Epithelial cell of esophagus (primary cell): Measurements from ENCODE around the gene R3HDM2.

Experiments used
- DNase-seq: peaks from one replicate; pipeline ENCODE4 v3.0.0; 2010; ENCODE audit warnings: low read depth
- H3K4me3 ChIP-seq: 2 replicates; pipeline ENCODE4 v1.5.1; 2011; ENCODE audit warnings: mild to moderate bottlenecking, low read length, control low read depth
- TF ChIP-seq, protein P1 (sequence below): IDR thresholded peaks from 2 replicates; pipeline ENCODE4 v1.5.1; 2011; ENCODE audit warnings: low read depth, mild to moderate bottlenecking, low read length, control low read depth, inconsistent platforms; ENCODE audit not compliant: insufficient read depth; ENCODE audit errors: missing control alignments

R3HDM2 gene

GRCh38 chr12:57458665-57459054 is 27.8 kb upstream of the R3HDM2 start:
- TF ChIP-seq, protein P1, sequence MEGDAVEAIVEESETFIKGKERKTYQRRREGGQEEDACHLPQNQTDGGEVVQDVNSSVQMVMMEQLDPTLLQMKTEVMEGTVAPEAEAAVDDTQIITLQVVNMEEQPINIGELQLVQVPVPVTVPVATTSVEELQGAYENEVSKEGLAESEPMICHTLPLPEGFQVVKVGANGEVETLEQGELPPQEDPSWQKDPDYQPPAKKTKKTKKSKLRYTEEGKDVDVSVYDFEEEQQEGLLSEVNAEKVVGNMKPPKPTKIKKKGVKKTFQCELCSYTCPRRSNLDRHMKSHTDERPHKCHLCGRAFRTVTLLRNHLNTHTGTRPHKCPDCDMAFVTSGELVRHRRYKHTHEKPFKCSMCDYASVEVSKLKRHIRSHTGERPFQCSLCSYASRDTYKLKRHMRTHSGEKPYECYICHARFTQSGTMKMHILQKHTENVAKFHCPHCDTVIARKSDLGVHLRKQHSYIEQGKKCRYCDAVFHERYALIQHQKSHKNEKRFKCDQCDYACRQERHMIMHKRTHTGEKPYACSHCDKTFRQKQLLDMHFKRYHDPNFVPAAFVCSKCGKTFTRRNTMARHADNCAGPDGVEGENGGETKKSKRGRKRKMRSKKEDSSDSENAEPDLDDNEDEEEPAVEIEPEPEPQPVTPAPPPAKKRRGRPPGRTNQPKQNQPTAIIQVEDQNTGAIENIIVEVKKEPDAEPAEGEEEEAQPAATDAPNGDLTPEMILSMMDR = no peak
- no peak for DNase-seq
- H3K4me3 ChIP-seq = peak overlapping the region; percentile 49

GRCh38 chr12:57456737-57457490 is 26.1 kb upstream of the R3HDM2 start:
- H3K4me3 ChIP-seq = no peak overlapping the region
- no peak for DNase-seq
- TF ChIP-seq, protein P1 = no peak

GRCh38 chr12:57456145-57456700 is 25.4 kb upstream of the R3HDM2 start:
- TF ChIP-seq, protein P1 = peak; percentile 73
- H3K4me3 ChIP-seq = no peak overlapping the region
- DNase-seq = peak; percentile 56

GRCh38 chr12:57455374-57456144 is 24.7 kb upstream of the R3HDM2 start:
- no peak for DNase-seq
- TF ChIP-seq, protein P1 = no peak
- H3K4me3 ChIP-seq = no peak overlapping the region

DNA sequence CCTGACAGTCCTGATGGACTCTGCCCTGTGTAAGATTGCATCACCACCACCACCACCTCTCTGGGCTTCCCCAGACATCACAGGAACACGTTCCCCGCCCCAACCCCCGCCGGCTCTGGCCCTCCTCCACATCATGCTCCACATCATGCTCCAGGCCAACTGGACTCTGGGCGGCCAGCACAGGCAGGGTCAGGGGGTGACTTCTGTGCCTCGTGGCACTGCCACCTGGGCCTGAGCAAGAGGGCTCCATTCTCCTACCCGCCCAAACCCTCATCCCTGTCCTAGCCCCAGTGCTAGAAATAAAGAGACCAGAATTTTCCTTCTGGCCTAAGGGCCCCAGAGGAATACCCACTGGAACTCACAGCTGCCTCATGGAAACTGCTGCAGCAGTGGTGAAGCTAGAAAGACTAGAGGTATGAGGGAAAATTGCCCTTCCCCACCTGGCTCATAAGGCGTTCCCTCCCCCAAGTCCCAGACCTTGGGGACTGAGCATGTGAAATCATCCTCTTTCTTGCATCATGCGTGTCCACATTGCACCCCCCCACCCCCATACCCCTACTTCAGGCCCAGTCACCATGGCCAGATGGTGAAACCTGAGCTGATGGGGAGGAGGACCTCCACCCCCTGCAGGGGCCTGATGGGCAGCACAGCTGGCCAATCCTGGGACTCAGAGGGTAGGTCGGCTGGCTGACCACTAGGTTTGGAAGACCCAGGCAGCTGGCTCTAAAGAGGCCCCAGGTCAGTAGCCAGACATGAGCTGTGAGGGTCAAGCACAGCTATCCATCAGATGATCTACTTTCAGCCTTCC is 23.9 kb upstream of the R3HDM2 start, which contains the start of gene INHBE:
INHBE (plus strand) TSS at position 742 of the 808 bp plus-strand sequence. CDS start 230 bp downstream, outside the sequence.
- no peak within 1 kb of the TSS for H3K4me3 ChIP-seq
- TF ChIP-seq, protein P1 = no peak
- no peak for DNase-seq

DNA sequence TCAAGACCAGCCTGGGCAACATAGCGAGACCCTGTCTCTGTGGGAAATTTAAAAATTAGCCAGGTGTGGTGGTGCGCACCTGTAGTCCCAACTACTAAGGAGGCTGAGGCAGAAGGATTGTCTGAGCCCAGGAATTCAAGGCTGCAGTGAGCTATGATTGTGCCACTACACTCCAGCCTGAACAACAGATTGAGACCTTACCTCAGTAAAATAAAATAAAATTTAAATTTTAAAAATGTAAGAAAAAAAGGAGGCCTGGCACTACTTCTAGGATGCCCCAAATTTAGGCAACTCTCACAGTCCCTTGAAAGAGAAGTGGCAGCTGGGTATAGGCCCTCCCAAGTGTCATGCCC is 23.3 kb upstream of the R3HDM2 start:
- H3K4me3 ChIP-seq = no peak overlapping the region
- TF ChIP-seq, protein P1 = no peak
- no peak for DNase-seq
